ENCODE measurements around the gene CLDN5. TPM values are rescaled to one million over a fixed set of nuclear protein-coding genes. Genes with fewer than 3 reads are reported as not detected.

The CLDN5 gene
- total and polyA plus RNA-seq, 2 experiments from 2014 or later: 2.0 to 3.2 TPM

GRCh38 chr22:19514831-19515565 lies 9.2 kb downstream of the CLDN5 start:
- no peak for TF ChIP-seq CTCF (conservative IDR thresholded peaks at IDR 0.05; ENCODE audit: low read depth in 2 of 2)
- TF ChIP-seq EZH2phosphoT487 (IDR thresholded peaks at IDR 0.05; ENCODE audit: unreplicated experiment): no peak
- TF ChIP-seq, protein P1, sequence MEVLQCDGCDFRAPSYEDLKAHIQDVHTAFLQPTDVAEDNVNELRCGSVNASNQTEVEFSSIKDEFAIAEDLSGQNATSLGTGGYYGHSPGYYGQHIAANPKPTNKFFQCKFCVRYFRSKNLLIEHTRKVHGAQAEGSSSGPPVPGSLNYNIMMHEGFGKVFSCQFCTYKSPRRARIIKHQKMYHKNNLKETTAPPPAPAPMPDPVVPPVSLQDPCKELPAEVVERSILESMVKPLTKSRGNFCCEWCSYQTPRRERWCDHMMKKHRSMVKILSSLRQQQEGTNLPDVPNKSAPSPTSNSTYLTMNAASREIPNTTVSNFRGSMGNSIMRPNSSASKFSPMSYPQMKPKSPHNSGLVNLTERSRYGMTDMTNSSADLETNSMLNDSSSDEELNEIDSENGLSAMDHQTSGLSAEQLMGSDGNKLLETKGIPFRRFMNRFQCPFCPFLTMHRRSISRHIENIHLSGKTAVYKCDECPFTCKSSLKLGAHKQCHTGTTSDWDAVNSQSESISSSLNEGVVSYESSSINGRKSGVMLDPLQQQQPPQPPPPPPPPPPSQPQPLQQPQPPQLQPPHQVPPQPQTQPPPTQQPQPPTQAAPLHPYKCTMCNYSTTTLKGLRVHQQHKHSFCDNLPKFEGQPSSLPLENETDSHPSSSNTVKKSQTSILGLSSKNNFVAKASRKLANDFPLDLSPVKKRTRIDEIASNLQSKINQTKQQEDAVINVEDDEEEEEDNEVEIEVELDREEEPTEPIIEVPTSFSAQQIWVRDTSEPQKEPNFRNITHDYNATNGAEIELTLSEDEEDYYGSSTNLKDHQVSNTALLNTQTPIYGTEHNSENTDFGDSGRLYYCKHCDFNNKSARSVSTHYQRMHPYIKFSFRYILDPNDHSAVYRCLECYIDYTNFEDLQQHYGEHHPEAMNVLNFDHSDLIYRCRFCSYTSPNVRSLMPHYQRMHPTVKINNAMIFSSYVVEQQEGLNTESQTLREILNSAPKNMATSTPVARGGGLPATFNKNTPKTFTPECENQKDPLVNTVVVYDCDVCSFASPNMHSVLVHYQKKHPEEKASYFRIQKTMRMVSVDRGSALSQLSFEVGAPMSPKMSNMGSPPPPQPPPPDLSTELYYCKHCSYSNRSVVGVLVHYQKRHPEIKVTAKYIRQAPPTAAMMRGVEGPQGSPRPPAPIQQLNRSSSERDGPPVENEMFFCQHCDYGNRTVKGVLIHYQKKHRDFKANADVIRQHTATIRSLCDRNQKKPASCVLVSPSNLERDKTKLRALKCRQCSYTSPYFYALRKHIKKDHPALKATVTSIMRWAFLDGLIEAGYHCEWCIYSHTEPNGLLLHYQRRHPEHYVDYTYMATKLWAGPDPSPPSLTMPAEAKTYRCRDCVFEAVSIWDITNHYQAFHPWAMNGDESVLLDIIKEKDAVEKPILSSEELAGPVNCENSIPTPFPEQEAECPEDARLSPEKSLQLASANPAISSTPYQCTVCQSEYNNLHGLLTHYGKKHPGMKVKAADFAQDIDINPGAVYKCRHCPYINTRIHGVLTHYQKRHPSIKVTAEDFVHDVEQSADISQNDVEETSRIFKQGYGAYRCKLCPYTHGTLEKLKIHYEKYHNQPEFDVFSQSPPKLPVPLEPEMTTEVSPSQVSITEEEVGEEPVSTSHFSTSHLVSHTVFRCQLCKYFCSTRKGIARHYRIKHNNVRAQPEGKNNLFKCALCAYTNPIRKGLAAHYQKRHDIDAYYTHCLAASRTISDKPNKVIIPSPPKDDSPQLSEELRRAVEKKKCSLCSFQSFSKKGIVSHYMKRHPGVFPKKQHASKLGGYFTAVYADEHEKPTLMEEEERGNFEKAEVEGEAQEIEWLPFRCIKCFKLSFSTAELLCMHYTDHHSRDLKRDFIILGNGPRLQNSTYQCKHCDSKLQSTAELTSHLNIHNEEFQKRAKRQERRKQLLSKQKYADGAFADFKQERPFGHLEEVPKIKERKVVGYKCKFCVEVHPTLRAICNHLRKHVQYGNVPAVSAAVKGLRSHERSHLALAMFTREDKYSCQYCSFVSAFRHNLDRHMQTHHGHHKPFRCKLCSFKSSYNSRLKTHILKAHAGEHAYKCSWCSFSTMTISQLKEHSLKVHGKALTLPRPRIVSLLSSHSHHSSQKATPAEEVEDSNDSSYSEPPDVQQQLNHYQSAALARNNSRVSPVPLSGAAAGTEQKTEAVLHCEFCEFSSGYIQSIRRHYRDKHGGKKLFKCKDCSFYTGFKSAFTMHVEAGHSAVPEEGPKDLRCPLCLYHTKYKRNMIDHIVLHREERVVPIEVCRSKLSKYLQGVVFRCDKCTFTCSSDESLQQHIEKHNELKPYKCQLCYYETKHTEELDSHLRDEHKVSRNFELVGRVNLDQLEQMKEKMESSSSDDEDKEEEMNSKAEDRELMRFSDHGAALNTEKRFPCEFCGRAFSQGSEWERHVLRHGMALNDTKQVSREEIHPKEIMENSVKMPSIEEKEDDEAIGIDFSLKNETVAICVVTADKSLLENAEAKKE (CRISPR knock-in tag; IDR thresholded peaks at IDR 0.05): no peak
- no peak for TF ChIP-seq JUNB (IDR thresholded peaks at IDR 0.05; ENCODE audit: unreplicated experiment)
- TF ChIP-seq CREB1 (CRISPR knock-in tag; IDR thresholded peaks at IDR 0.05; ENCODE audit: low read depth): no peak
- no peak for TF ChIP-seq POLR2AphosphoS5 (IDR thresholded peaks at IDR 0.05; ENCODE audit: low read depth)
- TF ChIP-seq NANOG (IDR thresholded peaks at IDR 0.05; ENCODE audit: borderline replicate concordance): no peak
- TF ChIP-seq, protein P2, sequence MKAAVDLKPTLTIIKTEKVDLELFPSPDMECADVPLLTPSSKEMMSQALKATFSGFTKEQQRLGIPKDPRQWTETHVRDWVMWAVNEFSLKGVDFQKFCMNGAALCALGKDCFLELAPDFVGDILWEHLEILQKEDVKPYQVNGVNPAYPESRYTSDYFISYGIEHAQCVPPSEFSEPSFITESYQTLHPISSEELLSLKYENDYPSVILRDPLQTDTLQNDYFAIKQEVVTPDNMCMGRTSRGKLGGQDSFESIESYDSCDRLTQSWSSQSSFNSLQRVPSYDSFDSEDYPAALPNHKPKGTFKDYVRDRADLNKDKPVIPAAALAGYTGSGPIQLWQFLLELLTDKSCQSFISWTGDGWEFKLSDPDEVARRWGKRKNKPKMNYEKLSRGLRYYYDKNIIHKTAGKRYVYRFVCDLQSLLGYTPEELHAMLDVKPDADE (IDR thresholded peaks at IDR 0.05): no peak
- no peak for TF ChIP-seq EZH2 (IDR thresholded peaks at IDR 0.05; ENCODE audit: low read depth, unreplicated experiment)
- TF ChIP-seq, protein P3, sequence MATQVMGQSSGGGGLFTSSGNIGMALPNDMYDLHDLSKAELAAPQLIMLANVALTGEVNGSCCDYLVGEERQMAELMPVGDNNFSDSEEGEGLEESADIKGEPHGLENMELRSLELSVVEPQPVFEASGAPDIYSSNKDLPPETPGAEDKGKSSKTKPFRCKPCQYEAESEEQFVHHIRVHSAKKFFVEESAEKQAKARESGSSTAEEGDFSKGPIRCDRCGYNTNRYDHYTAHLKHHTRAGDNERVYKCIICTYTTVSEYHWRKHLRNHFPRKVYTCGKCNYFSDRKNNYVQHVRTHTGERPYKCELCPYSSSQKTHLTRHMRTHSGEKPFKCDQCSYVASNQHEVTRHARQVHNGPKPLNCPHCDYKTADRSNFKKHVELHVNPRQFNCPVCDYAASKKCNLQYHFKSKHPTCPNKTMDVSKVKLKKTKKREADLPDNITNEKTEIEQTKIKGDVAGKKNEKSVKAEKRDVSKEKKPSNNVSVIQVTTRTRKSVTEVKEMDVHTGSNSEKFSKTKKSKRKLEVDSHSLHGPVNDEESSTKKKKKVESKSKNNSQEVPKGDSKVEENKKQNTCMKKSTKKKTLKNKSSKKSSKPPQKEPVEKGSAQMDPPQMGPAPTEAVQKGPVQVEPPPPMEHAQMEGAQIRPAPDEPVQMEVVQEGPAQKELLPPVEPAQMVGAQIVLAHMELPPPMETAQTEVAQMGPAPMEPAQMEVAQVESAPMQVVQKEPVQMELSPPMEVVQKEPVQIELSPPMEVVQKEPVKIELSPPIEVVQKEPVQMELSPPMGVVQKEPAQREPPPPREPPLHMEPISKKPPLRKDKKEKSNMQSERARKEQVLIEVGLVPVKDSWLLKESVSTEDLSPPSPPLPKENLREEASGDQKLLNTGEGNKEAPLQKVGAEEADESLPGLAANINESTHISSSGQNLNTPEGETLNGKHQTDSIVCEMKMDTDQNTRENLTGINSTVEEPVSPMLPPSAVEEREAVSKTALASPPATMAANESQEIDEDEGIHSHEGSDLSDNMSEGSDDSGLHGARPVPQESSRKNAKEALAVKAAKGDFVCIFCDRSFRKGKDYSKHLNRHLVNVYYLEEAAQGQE (IDR thresholded peaks at IDR 0.05; ENCODE audit: unreplicated experiment): no peak
- no peak for TF ChIP-seq ZNF331 (CRISPR knock-in tag; IDR thresholded peaks at IDR 0.05; ENCODE audit: low read depth)
- no peak for TF ChIP-seq ZNF114 (CRISPR knock-in tag; IDR thresholded peaks at IDR 0.05)
- TF ChIP-seq STAT1 (IDR thresholded peaks at IDR 0.05; ENCODE audit: unreplicated experiment): no peak
- H3K4me2 ChIP-seq: no peak overlapping the region
- ATAC-seq (no peak), DNase-seq (ENCODE audit: low spot score) (no peak)
- no peak overlapping the region for H2AFZ ChIP-seq
- no peaks in the 10 kb centered on the region for H3K79me2 ChIP-seq (replicated peaks; ENCODE audit: insufficient read depth)
- H4K20me1 ChIP-seq (replicated peaks; ENCODE audit: insufficient read depth): no peaks in the 10 kb centered on the region
- no peaks in the 10 kb centered on the region for H3F3A ChIP-seq (replicated peaks; ENCODE audit: low read depth)
- H3K4me3 ChIP-seq: no peak overlapping the region
- Mint-ChIP-seq H3K27me3 (ENCODE audit: insufficient read depth, low read depth, poor library complexity) (peaks cover 7% of the 10 kb centered on the region), H3K27ac (no peak overlapping the region), H3K4me1 (no peaks in the 10 kb centered on the region; the same call in 2 of the 3 replicates), H3K36me3 (ENCODE audit: low read depth) (peaks cover 44% of the 10 kb centered on the region), H3K9me3 (no peaks in the 10 kb centered on the region), H3K4me3 (no peak overlapping the region)
- no peaks in the 10 kb centered on the region for H3K36me3 ChIP-seq (ENCODE audit: insufficient read depth)
- H3K4me1 ChIP-seq (ENCODE audit: insufficient read depth): no peaks in the 10 kb centered on the region
- H3K27me3 ChIP-seq (ENCODE audit: insufficient read depth): no peaks in the 10 kb centered on the region
- no peaks in the 10 kb centered on the region for H3K9me2 ChIP-seq (ENCODE audit: insufficient read depth)
- no peak overlapping the region for H3K27ac ChIP-seq (ENCODE audit: low read depth)
